NCI-H146 treated with DMSO at 0.1 percent for 48 hours (cell line): ENCODE results near the gene DOCK1.
"Not testable (repeated sequence)": the region's sequence is repeated elsewhere in the genome, so short reads cannot be mapped to it uniquely, and the experiment has no call there.

ENCODE experiments used
- DNase-seq: peaks from one replicate; lab custom pipeline; 2025; ENCODE audit not compliant: unreplicated experiment; lab: John Stamatoyannopoulos, UW

DOCK1 gene

DNA sequence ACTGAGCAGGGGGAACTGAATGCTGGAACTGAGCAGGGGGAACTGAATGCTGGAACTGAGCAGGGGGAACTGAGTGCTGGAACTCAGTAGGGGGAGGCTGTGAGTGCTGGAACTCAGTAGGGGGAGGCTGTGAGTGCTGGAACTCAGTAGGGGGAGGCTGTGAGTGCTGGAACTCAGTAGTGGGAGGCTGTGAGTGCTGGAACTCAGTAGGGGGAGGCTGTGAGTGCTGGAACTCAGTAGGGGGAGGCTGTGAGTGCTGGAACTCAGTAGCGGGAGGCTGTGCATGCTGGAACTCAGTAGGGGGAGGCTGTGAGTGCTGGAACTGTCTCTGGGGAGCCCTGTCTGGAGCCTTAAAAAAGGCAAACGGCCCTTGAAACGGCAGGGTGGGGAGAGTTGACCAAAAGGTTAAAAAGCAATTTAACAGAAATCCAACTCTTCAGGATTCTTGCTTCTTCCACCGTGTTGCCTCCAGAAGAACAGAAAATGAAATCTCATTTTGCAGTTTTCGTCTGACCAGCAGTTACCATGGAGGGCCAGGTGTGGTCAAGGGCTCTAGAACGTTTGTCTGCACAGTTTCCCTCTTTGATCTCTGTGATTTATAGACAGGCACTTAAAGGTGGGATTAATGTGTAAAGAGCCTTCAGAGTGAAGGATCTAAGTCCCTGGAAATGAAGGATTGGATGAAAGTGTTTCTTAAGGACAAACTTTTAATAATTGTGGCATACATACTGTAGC is 19.1 kb downstream of the DOCK1 start:
- DNase-seq = no peak

DNA sequence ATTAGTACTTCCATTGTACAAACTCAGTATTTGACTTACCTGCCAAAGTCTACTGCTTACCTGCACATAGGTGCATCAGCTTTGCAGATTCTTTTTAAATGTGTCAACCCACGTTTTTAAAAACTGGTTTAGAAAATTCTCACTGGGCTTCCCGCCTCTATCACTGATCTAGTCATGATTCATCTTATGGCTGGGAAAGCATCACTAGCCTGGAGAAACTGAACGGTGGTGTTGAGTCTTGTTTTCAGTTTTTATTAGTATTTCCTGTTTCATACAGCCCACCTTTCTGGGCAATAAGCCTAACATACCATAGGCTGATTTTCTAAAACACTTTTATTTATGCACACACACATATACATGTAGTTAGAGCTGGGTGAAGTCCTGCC is 19.7 kb downstream of the DOCK1 start:
- no peak for DNase-seq

DNA sequence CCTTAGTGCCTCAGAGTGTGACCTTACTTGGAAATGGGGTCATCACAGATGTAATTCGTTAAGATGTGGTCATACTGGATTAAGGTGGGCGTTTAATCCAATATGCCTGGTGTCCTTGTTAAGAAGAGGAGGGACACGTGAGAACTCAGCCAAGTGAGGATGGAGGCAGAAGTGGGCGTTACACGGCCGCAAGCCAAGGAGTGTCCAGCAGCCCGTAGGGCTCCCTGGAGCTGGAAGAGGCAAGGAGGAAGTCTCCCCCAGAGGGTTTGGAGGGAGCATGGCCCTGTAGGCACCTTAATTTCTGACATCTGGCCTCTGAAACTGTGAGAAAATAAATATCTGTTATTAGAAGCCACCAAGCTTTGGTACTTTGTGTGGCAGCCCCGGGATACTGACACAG is 21.3 kb downstream of the DOCK1 start:
- no peak for DNase-seq

DNA sequence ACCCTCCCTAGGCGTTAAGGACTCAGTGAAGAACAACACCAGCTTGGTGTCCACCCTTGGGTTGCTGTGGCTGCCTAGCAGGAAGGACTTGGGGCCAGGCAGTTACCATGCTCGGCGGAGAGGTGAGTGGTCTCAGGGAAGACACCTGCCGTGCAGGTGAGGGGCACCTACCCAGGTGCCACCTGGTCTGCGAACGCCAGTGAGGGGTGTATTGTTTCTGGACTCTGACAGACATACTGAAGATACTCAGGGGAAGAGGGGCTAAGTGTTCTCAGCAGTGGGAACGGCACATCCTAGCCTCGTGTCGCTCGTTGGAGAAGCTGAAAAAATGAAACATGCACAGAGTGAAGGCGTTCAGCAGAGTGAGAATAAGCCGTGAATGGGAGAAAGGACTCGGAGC is 22.6 kb downstream of the DOCK1 start:
- DNase-seq = no peak

DNA sequence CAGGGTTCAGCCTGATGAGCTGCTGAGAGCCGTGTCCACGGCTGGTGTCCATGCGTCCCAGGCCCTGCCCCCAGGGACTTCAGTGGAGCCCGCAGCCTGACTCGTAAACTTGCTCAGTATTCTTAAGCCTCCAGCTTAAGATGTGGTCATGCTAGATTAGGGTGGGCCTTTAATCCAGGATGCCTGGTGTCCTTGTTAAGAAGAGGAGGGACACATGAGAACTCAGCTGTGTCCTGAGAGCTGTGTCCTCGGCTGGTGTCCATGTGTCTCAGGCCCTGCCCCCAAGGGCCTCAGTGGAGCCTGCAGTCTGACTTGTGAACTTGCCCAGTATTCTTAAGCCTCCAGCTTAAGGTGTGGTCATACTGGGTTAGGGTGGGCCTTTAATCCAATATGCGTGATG is 23.0 kb downstream of the DOCK1 start:
- DNase-seq = no peak

DNA sequence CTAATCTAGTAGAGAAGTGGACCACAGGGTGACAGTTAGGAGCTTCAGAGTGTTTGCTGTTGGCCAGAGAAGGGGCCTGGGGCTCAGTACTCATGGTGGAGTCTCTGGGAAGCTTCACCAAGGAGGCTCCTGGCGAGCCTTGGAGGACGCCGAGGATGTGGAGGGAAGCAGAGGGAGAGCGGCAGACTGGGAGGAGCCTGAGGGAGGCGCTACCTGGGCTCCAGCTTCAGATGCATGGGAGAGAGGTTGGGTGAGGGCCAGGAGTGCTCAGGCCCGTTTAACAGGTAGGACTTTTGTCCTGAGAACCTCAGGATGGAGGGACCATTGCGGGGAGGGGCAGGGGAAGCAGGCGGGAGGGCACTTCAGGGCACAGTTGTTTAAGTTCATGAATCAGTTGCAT is 24.2 kb downstream of the DOCK1 start:
- DNase-seq = no peak

DNA sequence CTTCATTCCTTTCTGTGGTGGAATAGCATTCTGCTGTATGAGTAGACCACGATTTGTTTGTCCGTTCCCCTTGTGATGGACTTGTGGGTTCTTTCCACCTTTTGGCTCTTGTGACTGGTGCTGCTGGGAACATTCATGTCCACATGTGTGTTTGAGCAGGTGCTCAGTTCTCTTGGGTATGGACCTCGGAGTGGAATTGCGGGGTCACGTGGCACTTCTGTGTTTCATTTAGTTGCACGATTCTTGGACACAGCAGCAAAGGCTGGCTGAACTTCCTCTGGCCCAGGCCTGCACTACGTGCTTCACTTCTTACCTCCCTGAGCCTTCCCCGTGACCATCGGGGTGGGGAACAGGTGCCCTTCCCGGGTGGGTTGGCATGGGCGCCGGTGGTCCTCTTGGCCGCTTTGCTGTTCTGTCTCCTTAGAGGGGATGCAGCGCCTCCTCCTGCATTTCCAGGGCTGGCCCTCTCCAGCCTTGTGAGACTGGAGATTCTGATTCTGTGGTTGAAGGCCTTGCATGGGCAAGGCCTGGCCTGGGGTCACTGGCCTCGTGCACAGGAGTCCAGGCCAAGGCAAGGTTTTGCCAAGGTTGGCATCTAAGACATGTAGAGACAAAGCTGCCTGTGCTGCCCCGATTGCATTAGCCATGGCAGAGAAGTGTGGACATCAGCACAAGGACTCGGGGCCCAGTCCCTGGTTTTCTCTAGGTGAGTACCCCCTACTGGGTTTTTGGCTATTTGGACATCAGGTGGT is 25.1 kb downstream of the DOCK1 start:
- no peak for DNase-seq

DNA sequence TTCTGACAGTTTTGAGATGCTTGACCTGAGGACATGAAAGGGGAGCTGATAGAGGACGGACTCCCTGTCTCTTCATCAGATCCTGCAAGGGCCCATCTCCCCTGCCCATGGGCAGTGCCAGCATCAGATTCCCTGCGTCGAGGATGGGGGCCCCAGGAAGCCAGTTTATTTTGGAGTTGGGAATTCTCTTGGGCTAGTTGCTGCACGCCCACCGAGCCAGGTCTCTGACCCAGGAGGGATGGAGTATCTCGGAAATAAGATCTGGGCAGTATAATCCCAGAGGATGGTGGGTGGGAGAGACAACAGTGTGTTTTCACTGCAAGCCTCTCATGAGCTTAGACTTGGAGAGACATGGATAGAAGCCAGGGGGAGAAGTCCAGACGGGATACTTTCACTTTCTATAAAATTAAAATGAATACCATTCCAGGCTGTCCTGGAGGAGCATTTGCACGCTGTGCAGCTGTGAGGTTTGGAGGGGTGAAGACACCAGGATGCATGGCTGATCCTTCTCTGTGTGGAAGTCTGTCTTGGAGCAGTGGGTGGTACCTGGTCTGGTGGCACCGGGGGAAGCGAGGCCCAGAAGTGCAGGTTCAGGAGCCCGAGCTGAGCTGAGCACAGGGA is 25.8 kb downstream of the DOCK1 start:
- no peak for DNase-seq

DNA sequence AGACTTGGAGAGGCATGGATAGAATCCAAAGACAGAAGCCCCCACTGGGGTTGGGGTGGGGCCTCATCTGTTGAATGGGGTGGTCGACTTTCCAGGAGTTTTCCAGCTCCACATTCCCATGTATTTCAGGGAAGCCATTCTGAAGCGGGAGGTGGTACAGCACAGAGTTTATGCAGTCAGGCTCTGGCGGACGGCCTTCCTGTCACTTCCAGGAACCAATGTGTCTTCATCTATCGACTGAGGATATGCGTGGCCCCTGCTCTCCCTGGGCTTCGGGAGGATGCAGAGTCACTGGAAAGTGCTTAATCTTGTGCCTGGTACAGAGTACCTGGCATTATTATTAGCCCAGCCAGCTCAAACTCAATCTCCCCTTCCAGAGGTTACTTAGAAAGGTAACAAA is 26.3 kb downstream of the DOCK1 start:
- DNase-seq = no peak

DNA sequence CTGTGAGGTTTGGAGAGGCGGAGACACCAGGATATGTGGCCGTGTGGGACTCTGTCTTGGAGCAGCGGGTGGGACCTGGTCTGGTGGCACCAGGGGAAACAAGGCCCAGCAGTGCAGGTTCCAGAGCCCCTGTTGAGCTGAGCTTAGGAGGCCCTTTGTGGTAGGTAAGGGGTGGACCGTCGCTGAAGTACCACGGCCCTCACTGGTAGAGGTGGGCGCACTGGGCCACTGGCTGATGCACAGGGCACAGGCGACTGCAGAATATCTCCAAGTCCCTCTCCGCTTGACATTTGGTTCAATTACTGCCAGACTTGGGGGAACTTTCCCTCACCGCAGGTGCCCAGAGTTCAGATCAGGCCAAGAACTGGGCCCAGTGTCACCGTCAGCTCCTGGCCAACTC is 27.3 kb downstream of the DOCK1 start:
- no peak for DNase-seq

DNA sequence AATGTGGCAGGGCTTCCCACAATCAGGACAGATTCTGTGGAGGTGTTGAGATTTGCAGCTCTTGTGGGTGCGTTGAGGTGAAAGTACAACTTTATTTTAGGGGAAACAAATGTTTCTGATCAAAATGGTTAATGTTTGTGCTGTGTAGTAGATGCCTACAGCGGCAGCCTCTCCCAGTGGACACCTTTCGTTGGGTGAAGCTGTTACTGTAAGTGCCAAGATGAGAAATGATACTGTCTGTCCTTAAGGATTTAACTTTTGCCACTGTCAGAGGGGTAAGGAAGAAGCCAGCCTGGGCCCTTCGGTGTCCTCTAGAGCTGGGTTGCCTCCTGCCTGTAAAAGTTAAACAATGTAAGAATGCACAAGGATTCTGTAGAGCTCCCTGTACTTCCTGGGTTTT is 27.9 kb downstream of the DOCK1 start:
- no peak for DNase-seq

DNA sequence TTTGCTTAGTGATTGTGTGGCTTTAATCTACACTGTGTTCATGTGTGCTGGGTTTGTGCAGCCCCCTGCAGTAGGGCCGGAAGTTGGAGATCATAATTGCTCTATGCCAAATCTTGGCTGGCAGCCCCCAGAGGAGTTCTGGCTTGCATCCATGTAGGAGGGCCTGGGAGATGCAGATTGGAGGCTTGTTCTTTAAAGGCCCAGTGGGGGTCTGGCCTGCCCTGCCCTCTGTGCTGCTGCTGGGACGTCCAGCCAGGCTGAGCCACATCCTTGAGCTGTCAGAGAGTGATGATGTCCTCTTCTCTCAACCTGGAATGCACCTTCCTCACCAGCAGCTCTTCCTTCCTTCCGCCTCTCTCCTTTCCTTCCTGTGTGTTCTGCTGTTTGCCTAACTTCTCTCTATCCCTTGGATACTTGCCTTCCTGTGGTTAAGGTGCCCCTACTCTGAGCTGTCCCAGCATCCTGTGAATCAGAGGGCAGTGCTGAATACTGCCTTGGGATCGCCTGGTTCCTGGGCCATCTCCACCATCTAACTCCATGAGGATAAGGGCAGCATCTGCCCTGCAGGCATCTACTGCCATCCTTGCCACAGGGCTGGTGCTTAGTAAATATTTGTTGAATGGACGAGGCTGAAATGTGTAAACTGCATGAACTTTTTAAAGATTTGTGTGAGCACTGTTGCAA is 30.2 kb downstream of the DOCK1 start:
- no peak for DNase-seq

DNA sequence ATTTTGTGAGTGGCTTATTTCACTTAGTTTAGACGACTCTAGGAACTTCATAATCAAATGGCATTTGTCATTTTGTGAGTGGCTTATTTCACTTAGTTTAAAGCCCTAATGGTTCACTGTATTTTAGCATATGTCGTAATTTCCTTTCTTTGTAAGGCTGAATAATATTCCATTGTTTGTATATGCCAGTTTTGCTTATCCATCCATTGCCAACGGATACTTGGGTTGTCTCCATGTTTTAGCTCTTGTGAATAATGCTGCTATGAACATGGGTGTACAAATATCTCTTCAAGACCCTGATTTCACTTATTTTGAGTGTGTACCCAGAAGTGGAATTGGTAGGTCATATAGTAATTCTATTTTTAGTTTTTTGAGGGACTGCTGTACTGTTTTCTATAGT is 31.8 kb downstream of the DOCK1 start:
- no peak for DNase-seq

DNA sequence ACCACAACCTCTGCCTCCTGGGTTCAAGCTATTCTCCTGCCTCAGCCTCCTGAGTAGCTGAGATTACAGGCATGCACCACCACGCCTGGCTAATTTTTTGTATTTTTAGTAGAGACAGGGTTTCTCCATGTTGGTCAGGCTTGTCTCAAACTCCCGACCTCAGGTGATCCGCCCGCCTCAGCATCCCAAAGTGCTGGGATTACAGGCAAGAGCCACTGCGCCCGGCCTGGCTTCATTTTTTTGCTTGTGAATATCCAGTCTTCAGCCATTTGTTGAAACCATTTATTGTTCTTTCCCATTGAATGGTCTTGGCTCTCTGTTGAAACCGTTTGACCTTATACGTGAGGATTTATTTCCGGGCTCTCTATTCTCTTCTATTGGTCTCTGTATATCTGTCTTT is 32.9 kb downstream of the DOCK1 start:
- DNase-seq = not testable (repeated sequence)

DNA sequence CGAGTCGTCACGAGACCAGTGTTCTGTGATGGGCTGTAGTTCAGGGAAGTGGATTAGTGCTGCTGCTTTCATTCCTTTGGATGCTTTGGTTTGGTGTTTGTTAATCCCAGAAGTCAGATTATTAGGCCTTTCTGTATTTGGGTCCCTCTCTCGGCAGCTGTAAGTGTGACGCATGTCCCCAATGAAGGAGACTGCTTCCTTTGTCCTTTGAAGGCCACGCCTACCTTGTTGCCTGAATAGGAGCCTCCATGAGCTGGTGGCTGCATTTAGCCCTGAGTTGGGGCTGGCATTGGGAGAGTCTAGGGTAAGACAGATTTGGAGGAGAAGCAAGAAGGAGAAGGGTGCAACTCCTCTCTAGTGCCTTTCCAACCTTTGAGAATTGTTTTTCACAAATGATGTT is 34.5 kb downstream of the DOCK1 start:
- no peak for DNase-seq

DNA sequence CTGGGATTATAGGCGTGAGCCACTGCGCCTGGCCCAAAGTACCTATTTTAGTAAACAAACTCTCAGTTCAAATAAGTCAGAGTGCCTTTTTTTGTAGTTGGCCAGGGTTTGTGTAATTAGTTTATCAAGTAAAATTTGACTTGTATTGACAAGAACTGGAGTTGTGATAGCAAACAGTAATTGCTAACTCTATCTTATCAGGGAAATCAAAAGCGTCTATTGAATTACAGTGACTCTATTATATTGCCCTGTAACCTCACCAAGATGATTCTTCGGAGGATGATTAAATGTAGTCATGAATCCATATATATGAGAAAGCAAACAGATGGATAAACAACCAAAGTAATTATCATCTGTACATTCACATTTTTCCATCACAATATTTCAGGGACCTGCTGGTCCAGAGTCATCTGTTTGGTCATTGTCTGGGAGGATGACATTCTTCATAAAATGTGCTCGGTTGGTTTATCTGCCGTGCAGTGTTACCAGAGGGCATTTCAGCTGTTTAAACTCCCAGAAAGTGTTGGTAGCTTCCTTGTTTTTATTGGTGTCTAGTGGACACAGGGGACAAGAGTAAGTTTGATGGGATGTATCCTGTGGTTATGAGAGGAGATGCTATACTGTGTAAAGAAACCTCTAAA is 35.6 kb downstream of the DOCK1 start:
- peak; percentile 98 for DNase-seq

DNA sequence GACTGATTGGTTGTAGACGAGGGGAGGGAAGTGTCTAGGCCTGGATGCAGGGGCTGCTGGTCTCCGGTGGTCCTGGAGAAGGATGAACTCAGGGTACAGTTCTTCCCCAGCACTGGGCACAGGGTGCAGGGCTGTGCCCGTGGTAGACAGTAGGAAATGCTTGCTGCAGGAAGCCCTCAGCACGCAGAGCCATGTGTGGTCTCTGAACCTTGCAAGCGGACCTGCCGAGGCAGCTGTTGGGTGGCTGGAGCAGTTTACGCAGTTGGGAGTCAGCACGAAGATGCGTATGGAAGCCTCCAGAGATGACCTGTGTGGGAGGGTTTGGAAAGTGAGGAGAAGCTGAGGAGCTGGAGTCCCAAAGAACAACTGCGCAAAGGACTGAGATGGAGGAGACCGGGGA is 39.0 kb downstream of the DOCK1 start:
- no peak for DNase-seq

DNA sequence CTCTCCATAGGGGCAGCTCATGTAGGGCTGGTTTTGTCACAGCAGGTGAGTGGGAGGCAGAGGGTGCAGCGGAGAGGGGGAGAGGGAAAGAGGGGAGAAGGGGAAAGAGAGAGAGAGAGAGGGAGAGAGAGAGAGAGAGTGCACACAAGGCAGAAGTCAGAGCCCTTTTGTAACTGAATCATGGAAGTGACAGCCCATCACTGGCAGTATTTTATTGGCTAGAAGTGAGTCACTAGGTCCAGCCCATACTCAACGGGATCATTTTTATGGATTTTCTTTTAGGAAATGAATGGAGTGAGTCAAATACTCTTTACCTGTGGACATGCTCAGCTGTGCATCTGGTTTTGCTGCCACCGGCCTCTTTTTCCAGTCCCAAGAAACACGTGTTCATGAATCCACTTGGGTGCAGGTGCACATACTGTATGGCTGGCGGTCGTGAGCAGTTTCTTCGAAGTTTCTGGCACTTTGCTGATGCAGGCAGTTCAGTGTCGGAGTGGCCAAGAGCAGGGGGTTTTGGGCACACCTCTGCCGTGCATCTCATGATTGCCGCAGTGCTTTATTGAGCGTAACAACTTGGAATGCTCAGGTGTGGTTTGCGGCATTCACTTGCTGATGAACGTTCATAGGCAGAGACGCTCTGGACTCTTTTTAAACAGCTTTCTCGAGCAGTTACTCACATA is 40.3 kb downstream of the DOCK1 start:
- DNase-seq = no peak

DNA sequence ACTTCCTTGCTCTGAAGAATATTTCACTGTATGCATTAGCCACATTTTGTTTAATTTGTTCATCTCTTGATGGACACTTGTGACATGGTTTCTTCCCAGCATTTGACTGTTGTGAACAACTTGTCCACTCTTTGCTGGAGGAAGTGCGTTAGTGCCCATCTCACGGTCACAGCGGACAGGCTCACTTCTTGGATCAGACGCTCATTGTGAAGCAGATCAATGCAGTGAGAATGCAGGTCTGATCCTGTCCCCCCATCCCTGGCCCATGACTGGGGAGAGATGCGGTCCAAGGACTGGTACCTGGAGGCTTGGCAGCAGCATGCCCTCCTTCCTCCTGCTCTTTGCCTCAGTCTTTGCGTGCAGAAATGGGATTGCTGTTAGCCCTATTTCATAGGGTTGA is 41.5 kb downstream of the DOCK1 start:
- DNase-seq = no peak

DNA sequence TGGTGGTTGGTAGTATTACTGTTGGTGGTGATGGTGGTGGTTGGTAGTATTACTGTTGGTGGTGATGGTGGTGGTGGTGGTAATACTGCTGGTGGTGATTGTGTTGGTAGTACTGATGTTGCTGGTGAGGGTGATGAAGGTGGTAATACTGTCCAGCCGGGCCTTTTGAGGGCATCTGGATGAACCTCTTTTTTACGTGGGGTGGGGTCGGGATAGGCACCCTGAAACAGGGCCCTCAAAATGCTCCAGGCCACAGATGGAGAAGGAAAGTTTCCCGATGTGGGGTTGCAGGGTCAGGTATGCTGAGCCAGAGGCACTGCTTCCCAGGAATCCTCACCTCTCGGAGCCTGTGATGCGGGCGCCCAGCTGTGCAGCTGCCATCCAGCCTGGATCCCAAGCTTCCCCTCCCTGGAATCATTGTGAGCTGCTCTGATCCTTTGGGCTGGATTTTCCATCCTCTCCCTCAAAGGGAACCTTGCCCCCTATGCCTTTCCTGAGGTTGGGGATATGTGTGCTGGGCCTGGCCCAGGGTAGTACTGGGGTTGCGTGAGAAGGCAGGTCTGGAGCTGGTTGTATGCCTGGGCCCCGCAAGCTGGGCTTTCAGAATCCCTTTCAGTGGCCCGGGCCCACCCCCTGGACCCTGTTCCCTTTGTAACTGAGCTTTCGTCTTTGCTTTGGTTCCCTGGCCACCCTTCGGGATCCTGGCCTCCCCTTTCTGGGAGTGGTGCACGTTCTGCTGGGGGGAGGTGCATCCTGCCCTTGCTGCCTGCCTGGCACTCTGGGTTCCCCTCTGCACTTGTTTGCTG is 43.3 kb downstream of the DOCK1 start:
- no peak for DNase-seq
